Keratinocyte (primary cell): ENCODE measurements around the gene LRBA. TPM values are rescaled to one million over a fixed set of nuclear protein-coding genes. Genes with fewer than 3 reads are reported as not detected.

ENCODE experiments used
- DNase-seq: peaks from one replicate; pipeline ENCODE4 v3.0.0-alpha.2; 2011; ENCODE audit warnings: low read depth, missing footprints, low spot score
- FAIRE-seq: peaks from 2 replicates; lab custom pipeline; 2011; peaks lifted over from hg19 to GRCh38; lab: Jason Lieb, UNC
- H2AFZ ChIP-seq: 2 replicates; pipeline ENCODE4 v1.6.0; 2012; ENCODE audit warnings: low read length, control low read depth, inconsistent platforms; ENCODE audit not compliant: control insufficient read depth
- H3K27ac ChIP-seq: 2 replicates; pipeline ENCODE4 v1.5.1; 2011; ENCODE audit warnings: low read length; ENCODE audit not compliant: control insufficient read depth, insufficient read depth
- H3K27me3 ChIP-seq: 3 replicates; pipeline ENCODE4 v1.6.0; 2011; ENCODE audit warnings: low read length; ENCODE audit not compliant: control insufficient read depth, insufficient read depth; ENCODE audit errors: extremely low read depth
- H3K36me3 ChIP-seq, 2 experiments: 2 replicates in 1 of 2; 3 replicates in 1 of 2; pipeline ENCODE4 v1.5.1; 2011; ENCODE audit warnings: low read length in 2 of 2, mild to moderate bottlenecking in 1 of 2; ENCODE audit not compliant: control insufficient read depth in 2 of 2, insufficient read depth in 2 of 2; ENCODE audit errors: extremely low read depth in 1 of 2
- H3K4me1 ChIP-seq: 3 replicates; pipeline ENCODE4 v1.5.1; 2011; ENCODE audit warnings: low read length; ENCODE audit not compliant: control insufficient read depth, insufficient read depth; ENCODE audit errors: extremely low read depth
- H3K4me2 ChIP-seq: 3 replicates; pipeline ENCODE4 v1.6.0; 2011; ENCODE audit warnings: low read depth, low read length; ENCODE audit not compliant: control insufficient read depth, insufficient read depth; ENCODE audit errors: extremely low read depth
- H3K4me3 ChIP-seq, 3 experiments: fragments of 200-600 bp in 1 of 3; sonication (generic) in 1 of 3; 2 replicates in 2 of 3; 3 replicates in 1 of 3; pipeline ENCODE4 v1.5.1; 2011 to 2016; ENCODE audit warnings: low read length in 3 of 3, mild to moderate bottlenecking in 3 of 3, control low read depth in 2 of 3, inconsistent platforms in 1 of 3, low read depth in 1 of 3, mixed read lengths in 1 of 3, mixed run types in 1 of 3, moderate library complexity in 1 of 3; ENCODE audit not compliant: control insufficient read depth in 2 of 3, insufficient read depth in 2 of 3; ENCODE audit errors: extremely low read depth in 1 of 3
- H3K79me2 ChIP-seq: 2 replicates; pipeline ENCODE4 v1.6.0; 2012; ENCODE audit warnings: low read length; ENCODE audit not compliant: control insufficient read depth, insufficient read depth
- H3K9ac ChIP-seq: 3 replicates; pipeline ENCODE4 v1.6.0; 2011; ENCODE audit warnings: low read length; ENCODE audit not compliant: control insufficient read depth, insufficient read depth; ENCODE audit errors: extremely low read depth
- H3K9me1 ChIP-seq: 3 replicates; pipeline ENCODE4 v1.6.0; 2011; ENCODE audit warnings: low read length; ENCODE audit not compliant: control insufficient read depth, insufficient read depth; ENCODE audit errors: extremely low read depth
- H3K9me3 ChIP-seq: 2 replicates; pipeline ENCODE4 v1.5.1; 2012; ENCODE audit warnings: low read depth, low read length; ENCODE audit not compliant: control insufficient read depth
- H4K20me1 ChIP-seq: 3 replicates; pipeline ENCODE4 v1.6.0; 2011; ENCODE audit warnings: low read length; ENCODE audit not compliant: control insufficient read depth, insufficient read depth; ENCODE audit errors: extremely low read depth
- EZH2 ChIP-seq: IDR thresholded peaks from one replicate; pipeline ENCODE4 v1.6.1; 2012; ENCODE audit warnings: inconsistent platforms, mild to moderate bottlenecking, low read length, moderate library complexity
- dilution Hi-C: fragments of 300-500 bp; cut with MboI; formaldehyde crosslinking; loops from one replicate; pipeline ENCODE4 v1.7.0; 2020; ENCODE audit warnings: low sequenced_read_pairs; ENCODE audit not compliant: extremely low pct_ligation_motif_present
- polyA plus RNA-seq, 5 experiments: library from polyadenylated mRNA; depleted of rRNA in 3 of 5; stranded (reverse) in 3 of 5; stranded (forward) in 1 of 5; unstranded in 1 of 5; fragments of >200 nt; gene quantifications; 1 replicate in 1 of 5; 2 replicates in 3 of 5; 3 replicates in 1 of 5; pipeline versions ENCODE4 v1.2.1 to v1.2.3, GENCODE V29; 2011 to 2012; ENCODE audit warnings: missing spikeins in 2 of 5, low read depth in 1 of 5, low replicate concordance in 1 of 5
- TF ChIP-seq, protein P1 (sequence below), 3 experiments: IDR thresholded peaks in 1 of 3; conservative IDR thresholded peaks in 1 of 3; optimal IDR thresholded peaks in 1 of 3; 2 replicates in 2 of 3; 3 replicates in 1 of 3; pipeline versions ENCODE3 to v1.5.1; 2011; ENCODE audit warnings: low read length in 3 of 3, mild to moderate bottlenecking in 3 of 3, moderate library complexity in 2 of 3, control low read depth in 1 of 3, inconsistent platforms in 1 of 3; ENCODE audit not compliant: insufficient read depth in 2 of 3; ENCODE audit errors: extremely low read depth in 1 of 3

Gene LRBA
- polyA plus RNA-seq, 1 donor (not counting 4 experiments of a cell fraction or from before 2014, with no cell fraction given): 35.6 TPM

GRCh38 chr4:150302553-150302952 is 712.5 kb downstream of the LRBA start:
- peak; percentile 28 for DNase-seq
- peak; percentile 80 for FAIRE-seq
- Histone ChIP-seq H3K27me3 (no peaks in the 10 kb centered on the region), H3K9me1 (no peaks in the 10 kb centered on the region), H3K27ac (peak overlapping the region; percentile 4), H3K4me3 (no peak overlapping the region), H3K9ac (no peak overlapping the region), H3K4me2 (no peak overlapping the region), H4K20me1 (no peaks in the 10 kb centered on the region), H3K79me2 (no peaks in the 10 kb centered on the region), H3K36me3 (no peaks in the 10 kb centered on the region), H3K4me1 (peaks cover 24% of the 10 kb centered on the region), H2AFZ (no peak overlapping the region), H3K9me3 (no peaks in the 10 kb centered on the region)
- TF ChIP-seq, protein P1, sequence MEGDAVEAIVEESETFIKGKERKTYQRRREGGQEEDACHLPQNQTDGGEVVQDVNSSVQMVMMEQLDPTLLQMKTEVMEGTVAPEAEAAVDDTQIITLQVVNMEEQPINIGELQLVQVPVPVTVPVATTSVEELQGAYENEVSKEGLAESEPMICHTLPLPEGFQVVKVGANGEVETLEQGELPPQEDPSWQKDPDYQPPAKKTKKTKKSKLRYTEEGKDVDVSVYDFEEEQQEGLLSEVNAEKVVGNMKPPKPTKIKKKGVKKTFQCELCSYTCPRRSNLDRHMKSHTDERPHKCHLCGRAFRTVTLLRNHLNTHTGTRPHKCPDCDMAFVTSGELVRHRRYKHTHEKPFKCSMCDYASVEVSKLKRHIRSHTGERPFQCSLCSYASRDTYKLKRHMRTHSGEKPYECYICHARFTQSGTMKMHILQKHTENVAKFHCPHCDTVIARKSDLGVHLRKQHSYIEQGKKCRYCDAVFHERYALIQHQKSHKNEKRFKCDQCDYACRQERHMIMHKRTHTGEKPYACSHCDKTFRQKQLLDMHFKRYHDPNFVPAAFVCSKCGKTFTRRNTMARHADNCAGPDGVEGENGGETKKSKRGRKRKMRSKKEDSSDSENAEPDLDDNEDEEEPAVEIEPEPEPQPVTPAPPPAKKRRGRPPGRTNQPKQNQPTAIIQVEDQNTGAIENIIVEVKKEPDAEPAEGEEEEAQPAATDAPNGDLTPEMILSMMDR (optimal IDR thresholded peaks at IDR 0.05 in 1 of 3, IDR thresholded peaks at IDR 0.05 in 1 of 3, conservative IDR thresholded peaks at IDR 0.05 in 1 of 3; ENCODE audit: extremely low read depth in 1 of 3, insufficient read depth in 2 of 3, low read length in 3 of 3): no peak
- TF ChIP-seq EZH2: no peak
- dilution Hi-C loops: no loop called here

DNA sequence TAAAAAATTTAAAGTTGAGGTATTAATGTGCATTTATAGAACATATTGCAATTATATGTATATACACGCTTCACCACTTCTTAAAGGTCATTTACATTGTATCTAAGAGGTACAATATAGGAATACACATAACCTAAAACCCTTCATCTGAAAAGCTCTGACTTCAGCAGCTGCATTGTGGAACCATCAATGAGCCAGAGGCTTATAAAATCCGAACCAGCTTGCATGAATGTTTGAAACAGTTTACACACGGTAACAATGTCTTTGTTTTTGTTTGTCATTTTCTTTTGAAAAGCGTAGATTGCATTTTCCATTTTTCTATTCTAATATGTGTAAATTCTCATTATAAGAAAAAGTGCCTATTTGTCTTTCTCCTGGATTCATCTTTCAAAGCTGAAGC is 715.3 kb downstream of the LRBA start:
- H3K36me3 ChIP-seq: no peaks in the 10 kb centered on the region
- H3K27ac ChIP-seq: no peak overlapping the region
- no peaks in the 10 kb centered on the region for H3K9me3 ChIP-seq
- no peaks in the 10 kb centered on the region for H3K27me3 ChIP-seq
- no peak overlapping the region for H3K4me2 ChIP-seq
- no peak overlapping the region for H3K9ac ChIP-seq
- H2AFZ ChIP-seq: no peak overlapping the region
- FAIRE-seq (no peak), DNase-seq (no peak)
- H4K20me1 ChIP-seq: no peaks in the 10 kb centered on the region
- no peaks in the 10 kb centered on the region for H3K79me2 ChIP-seq
- peaks cover 7% of the 10 kb centered on the region for H3K4me1 ChIP-seq
- no peak for TF ChIP-seq EZH2
- TF ChIP-seq, protein P1 (optimal IDR thresholded peaks at IDR 0.05 in 1 of 3, IDR thresholded peaks at IDR 0.05 in 1 of 3, conservative IDR thresholded peaks at IDR 0.05 in 1 of 3; ENCODE audit: extremely low read depth in 1 of 3, insufficient read depth in 2 of 3, low read length in 3 of 3): no peak
- no peak overlapping the region for H3K4me3 ChIP-seq
- H3K9me1 ChIP-seq: no peaks in the 10 kb centered on the region
- dilution Hi-C loops: no loop called here
